ENCODE results near the gene COL8A1. TPM values are rescaled to one million over a fixed set of nuclear protein-coding genes. Genes with fewer than 3 reads are reported as not detected.
"Not testable (repeated sequence)": the region's sequence is repeated elsewhere in the genome, so short reads cannot be mapped to it uniquely, and the experiment has no call there.

Gene COL8A1
- total RNA-seq, 1 experiment from 2014 or later: 0.13 TPM

DNA sequence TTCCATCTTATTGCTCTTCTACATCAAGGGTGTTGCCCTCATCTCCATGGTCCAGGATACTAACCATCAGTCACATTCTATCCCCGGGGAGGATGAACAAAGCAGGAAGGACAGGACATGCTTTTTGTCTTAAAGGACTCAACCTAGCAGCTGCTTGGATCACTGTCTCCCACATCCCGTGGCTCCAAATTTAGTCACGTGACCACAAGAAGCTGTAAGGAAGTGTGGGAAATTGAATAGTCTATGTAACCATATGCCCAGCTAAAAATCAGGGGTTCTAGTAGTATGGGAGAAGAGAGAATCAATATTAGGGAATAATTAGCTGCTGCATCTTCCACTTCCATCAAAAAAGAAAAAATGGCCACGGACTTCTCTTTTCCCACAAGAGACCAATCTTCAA, 161.0 kb downstream of the COL8A1 start:
- no peak for DNase-seq (ENCODE audit: low spot score)

DNA sequence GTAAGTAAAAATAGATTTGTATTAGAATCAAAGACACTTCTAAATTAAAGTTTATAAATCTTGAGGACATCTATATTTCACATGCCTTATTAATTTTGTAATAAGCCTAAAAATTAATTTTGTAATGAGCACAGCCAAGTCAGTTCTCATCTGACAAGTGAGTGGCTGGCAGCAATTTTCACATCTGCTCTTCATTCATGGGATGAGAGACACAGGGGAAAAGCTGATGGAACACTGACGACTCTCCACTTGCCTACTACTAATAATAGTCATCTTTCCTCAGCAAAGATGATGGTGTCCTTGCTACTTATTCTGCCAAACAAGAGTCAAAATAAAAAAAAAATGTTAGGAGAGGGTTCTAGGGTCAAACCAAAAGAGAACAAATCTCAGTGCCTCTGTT, 164.9 kb downstream of the COL8A1 start:
- DNase-seq (ENCODE audit: low spot score): no peak

DNA sequence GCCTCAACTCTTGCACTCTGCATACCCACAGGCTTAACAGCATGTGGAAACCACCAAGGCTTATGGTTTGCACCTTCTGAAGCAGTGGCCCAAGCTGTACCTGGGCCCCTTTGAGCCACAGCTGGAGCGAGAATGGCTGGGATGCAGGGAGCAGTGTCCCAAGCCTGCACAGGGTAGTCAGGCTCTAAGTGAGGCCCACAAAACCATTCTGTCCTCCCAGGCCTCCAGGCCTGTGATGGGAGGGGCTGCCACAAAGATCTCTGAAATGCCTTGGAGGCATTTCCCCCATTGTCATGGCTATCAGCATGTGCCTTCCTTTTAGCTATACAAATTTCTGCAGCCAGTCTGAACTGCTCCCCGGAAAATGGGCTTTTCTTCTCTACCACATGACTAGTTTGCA, 166.8 kb downstream of the COL8A1 start:
- DNase-seq (ENCODE audit: low spot score): no peak

DNA sequence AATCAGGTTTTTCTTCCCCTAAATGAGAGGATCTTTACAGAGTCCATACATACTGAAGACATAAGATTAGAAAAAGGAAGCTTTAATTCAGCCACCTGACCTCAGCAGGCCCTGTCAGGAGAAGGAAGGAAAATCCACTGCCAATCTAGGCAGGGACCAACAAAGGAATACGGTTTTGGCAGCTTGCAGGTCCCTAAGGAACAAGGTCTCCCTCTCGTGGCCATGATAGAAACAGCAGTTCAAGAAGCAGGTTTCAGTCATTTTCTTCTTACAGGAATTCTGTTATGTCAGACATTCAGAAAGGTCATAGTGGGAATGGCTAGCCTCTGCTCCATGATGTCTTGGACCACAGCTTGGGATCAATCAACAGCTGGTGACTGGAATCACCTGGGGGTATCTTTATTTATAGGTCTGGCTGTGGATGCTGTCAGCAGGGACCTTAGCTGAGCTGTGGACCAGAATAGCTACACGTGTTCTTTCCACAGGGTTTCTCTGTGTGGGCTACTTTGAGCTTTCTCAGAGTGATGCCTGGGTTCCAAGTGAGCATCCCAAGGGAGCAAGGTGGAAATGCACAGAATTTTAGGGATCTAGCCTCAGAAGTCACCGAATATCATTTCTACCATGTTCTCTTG, 169.9 kb downstream of the COL8A1 start:
- peak; percentile 89 for DNase-seq (ENCODE audit: low spot score)

DNA sequence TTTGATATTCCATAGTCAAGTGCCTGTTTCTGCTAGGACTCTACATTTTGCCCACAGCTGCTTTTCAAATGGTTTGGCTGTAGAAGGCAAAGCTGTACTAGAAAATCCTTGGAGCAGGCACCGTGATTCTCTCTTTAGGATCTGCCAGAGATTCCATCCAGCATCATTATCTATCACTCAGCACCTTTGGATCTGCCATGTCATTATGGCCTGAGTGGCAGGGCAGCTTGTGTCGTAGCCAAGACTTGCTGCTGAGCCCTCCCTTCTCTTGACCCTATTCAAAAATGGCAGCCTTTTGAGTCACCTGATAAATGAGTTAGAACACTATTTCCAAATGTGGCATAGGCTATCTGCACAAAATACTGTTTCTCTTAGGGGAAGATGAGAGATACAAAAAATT, 171.2 kb downstream of the COL8A1 start:
- no peak for DNase-seq (ENCODE audit: low spot score)

DNA sequence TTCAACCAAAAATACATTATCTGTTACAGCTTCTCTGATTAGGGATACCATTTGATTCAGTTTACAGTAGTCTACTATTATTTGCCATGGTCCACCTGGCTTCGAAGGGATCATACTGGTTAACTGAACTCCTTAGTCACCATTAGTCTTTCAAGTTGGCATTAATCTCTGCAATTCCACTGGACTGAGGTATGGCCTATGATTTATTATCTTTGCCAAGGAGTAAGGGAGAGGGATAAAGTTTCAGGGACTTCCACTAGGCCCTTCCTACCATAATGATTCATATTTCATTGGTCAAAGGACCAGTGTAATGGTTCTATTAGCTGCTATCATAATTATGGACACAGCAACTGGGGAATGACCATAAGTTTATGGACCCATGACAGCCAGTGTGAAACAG, 172.0 kb downstream of the COL8A1 start:
- no peak for DNase-seq (ENCODE audit: low spot score)

DNA sequence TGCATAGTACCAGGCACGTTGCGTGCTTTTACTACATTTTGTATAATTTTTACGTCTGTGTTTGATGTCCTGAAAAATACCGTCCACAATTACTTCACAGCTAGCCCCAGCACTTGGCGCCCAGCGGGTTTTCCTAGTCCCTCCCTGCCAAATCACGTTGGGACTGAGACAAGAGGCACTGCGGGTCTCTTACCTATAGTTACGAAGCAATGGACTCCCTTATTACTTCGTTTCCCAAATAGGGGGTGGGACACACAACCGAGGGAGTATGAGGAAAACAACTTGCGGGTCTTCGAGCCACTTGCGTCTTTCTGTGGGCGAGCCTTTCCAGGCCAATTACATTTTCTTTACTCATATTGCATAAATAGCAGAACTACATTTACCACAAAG, 178.6 kb downstream of the COL8A1 start:
- DNase-seq (ENCODE audit: low spot score): no peak

DNA sequence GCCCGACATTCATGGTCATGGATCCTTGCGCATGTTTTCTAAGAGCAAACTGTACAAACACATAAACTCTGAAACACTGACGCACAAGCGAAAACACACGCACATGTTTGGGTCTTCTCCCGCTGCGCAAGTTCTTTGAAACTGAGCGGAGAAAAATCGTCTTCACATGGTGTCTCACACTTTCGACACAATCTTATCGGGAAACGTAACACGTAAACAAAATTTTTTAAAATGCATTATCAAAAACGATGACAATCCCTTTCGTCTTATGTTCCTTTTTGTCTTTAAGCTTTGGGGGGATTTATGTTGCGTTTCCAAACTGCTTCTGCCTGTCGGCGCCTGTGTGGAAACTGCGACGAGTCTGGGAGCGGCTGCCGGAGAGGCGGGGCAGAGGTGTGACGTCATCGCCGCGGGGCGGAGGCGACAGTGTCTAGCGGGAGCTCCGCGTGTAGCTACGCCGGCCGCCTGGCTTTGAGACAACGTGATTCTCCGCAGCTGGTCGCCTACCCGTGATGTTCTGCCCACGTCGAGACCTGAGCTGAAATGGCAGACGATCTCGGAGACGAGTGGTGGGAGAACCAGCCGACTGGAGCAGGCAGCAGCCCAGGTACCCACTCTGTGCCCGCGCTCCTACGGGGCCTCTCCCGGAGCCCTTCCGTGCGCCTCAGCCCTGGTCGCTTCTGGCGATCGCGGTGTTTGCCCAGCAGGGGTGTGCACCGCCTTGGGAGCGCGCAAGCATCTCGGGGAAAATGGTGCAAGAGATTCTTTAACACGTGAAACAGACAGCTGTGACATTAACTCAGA, 179.2 kb downstream of the COL8A1 start, which contains the start of gene CMSS1:
Gene CMSS1 (plus strand): TSS at position 426 of the 804 bp plus-strand sequence.
- DNase-seq (ENCODE audit: low spot score): peak; percentile 98

DNA sequence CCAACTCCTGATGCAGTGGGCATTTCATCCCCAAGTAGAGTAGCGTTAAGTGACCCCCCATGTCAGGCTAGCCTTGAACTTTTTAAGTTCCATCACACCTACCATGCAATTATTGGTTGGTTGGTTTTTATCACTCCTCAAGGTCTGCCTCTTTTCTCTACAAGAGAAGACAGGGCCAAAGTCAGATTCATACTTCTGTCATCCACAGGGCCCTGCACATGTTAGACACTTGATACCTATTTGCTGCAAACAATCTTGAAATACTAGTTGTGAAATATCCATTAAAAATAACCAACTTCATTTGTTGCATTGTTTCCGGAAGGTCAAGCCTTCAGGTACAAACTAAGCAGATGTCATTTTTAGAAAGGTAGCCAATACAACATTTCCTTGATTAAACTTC, 180.4 kb downstream of the COL8A1 start:
- no peak for DNase-seq (ENCODE audit: low spot score)

DNA sequence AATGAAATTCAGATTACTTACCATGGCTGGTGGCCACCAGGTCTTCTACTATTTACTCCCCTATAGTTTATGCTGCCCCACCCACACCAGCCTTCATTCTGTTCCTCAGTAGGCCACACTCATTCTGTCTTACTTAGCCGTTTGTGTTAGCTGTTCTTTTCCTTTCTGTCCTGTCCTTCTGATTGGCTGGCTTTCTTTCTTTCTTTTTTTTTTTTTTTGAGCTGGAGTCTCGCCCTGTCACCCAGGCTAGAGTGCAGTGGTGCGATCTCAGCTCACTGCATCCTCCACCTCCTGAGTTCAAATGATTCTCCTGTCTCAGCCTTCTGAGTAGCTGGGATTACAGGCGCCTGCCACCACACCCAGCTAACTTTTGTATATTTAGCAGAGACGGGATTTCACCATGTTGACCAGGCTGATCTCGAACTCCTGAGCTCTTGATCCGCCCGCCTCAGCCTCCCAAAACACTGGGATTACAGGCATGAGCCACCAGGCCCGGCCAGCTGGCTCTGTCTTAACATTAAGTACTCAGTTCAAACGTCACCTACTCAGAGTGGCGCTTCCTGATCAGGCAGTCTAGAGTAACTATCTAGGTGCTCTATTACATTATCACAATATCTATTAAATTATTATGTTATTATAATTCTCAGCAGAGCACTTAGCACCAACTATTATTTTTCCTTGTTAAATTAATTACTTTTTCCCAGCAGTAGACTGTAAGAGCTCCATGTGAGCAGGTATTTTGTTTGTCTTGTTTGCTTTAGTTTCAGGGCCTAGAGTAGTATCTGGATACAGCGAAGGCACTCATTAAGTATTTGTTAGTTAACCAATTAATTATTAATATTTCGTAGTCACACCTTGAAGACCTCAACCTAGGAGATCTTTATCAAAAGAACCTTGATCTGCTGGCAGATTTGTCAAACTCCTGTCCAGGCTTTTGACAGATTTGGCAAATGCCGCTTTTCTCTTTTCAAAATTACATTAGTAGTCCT, 185.6 kb downstream of the COL8A1 start:
- peak; percentile 19 for DNase-seq (ENCODE audit: low spot score)

DNA sequence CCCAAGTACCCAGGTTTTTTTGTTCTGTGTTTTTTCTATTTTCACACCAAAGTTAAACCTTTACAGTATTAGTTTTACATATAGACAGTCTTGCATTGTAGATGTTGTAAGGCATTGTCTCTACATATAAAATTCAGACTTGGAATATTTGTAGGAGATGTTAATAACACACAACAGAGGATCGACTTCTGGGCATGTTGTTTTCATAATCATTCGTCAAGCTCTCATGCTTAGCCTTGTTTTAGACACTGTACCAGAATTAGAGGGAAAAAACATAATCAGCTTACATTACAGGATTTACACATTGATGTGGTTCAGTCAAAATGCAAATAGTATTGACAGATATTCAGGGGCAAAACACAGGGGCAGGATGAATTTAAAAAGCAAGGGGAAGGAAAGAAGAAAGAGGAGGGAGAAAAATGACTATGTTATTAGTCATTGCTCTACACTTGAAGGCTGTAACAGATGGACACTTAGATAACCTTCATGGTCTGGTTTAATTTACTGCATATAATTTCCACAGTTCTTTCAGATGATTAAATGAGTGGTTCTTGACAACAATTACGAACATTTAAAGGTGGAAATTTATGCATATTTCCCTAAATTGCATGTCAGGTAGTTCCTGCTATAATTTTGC, 186.7 kb downstream of the COL8A1 start:
- peak; percentile 48 for DNase-seq (ENCODE audit: low spot score)

DNA sequence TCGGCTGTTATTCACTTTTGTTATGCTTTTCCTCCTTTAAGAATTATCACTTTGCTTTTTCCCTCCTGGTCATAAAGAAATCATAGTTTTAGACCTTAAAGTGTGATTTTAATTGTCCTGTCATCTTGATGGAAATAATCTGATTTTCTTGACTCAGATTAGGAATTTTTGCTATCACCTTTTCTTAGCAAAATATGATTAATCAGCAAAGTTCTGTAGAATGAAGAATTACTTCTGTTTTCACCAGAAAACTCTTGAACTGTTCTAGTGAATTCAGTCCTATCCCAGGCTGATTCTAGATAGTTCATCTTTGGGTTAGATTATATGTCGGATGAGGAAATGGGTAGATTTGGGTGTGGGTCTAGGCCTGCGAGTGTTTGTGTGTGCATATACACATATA, 191.4 kb downstream of the COL8A1 start:
- no peak for DNase-seq (ENCODE audit: low spot score)

DNA sequence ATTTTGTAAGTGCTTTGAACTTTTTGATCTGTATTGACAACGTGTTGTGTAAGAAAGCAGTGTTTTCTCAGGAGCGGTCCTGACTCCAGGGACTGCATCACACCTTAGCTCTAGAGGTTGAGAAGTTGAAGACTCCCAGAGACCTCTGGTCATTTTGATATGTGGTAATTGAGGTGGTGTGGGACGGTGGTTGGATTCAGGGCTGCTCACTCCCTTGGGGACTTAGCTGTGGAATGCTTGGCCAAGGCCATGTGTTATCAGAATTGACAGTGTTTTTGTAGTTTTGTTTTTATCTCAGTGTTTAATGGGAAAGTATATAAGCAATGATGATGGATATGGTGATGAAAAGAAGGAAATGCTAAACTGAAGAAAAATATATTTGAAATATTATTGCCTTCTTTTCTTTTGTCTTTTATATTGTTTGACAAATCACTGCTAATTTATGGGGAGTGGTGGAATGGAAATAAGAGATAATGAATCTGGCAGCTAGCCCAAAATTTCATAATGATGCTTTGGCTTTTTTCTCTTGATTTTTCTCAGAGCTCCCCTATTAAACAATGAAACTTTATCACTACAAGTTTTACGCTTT, 195.3 kb downstream of the COL8A1 start:
- no peak for DNase-seq (ENCODE audit: low spot score)

DNA sequence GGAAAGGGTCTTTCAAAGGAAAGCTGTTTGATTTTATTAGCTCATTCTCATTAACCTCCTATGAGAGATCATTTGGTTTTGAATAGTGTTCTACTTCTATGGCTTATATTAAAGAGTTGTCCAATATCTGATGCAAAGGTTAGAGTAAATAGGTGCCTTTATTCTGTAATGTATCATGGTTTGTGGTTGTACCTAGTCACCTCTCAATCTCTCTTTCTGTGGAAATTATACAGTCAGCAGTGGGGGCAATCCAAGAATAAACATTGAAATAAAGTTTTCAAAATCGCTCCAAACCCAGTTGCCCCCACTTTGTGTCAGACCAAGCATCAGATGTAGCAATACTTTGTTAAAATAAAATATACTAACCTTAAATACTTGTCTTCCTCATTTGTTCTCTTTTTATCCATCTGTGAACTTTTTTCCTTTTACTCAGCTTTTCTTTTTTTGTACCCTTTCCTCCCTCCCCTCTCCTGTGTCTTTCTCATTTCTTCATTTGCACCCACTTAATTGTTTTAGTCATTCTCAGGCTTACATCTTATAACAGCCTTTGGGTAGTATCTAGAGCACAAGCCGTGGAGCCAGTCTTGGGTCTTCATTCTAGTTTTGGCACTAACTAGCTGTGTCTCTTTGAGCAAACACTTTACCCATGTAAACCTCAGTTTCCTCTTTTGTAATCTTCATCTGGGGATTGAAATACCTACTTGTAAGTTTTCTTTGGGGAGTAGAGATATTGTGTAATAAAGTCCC, 196.0 kb downstream of the COL8A1 start:
- no peak for DNase-seq (ENCODE audit: low spot score)

DNA sequence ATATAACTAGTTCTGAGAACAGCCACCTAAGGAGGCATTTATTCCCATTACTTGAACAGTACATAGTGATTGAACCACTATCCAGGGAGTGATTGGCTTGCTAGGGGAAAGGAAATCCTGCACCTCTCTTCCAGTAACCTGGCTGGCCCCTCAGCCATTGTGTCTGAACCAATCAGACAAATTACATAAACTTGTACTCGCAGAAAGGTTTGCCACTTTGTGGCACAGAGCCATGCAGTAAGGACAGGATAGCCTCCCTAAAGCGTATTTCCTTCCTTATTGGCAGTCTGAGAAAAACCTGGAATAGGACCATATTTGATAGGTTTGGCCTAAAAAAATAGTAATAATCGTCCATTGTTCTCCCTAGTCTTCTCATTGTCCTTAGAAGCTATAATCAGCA, 198.3 kb downstream of the COL8A1 start:
- no peak for DNase-seq (ENCODE audit: low spot score)

DNA sequence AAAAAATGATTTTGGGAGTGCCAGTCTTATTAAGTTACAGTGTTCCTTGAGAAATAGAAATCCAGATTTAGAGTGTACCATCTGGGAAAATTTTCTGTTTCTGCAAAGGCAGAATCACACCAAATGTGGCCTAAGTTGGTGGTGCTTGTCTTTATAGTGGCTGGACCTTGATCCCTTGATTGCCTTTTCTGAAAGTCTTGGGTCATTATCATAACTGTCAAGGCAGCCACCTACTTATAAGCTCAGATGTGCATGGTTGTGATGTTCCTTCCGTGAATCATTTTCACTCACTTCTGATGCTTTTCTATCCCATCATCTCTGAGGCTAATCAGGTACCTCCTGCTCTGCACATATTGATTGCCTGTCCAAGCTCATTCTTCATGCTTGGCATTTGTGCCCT, 199.3 kb downstream of the COL8A1 start:
- no peak for DNase-seq (ENCODE audit: low spot score)

DNA sequence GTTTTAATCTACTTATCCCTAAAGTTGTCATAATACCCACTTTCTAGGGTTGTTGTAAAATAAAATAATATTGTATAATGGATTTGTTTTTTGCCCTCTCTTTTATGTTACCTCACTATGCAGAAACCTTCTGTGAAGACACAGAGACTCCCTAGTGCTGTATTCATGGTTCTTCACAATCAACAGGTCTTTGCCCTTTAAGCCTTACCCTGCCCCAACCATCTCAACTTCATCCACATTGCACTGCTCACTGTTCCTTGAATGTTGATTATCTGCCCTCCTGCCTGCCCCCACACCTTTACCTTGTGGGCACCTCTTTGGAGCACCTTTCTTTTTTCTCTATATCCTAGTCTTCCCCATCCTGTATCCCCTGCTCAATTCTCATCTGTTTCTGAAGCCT, 200.4 kb downstream of the COL8A1 start:
- DNase-seq (ENCODE audit: low spot score): no peak

DNA sequence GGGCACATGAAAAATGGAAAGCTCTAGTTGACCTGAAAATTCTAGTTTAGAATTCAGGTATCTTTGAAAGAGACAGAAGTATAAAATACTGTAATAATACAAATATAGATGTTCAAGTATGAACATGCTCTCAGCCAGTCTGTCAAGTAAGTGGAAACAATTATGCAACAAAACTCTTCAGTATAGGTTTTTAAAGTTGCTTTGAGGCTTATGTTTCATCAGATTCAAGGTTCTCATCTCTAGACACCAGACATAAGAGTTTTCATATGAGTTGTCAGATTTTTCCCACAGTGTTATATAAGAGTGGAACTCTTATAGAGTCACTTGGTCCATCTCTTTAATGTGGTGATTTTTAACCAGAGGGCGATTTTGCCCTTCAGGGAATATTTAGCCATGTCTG, 201.2 kb downstream of the COL8A1 start:
- no peak for DNase-seq (ENCODE audit: low spot score)

DNA sequence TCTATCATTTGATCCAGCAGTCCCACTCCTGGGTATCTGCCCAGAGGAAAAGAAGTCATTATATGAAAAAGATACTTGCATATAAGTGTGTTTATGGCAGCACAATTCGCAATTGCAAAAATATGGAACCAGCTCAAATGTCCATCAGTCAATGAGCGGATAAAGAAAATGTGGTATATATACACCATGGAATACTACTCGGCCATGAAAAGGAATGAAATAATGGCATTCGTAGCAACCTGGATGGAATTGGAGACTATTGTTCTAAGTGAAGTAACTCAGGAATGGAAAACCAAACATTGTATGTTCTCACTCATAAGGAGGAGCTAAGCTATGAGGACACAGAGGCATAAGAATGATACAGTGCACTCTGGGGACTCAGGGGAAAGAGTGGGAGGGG, 203.6 kb downstream of the COL8A1 start:
- DNase-seq (ENCODE audit: low spot score): not testable (repeated sequence)

DNA sequence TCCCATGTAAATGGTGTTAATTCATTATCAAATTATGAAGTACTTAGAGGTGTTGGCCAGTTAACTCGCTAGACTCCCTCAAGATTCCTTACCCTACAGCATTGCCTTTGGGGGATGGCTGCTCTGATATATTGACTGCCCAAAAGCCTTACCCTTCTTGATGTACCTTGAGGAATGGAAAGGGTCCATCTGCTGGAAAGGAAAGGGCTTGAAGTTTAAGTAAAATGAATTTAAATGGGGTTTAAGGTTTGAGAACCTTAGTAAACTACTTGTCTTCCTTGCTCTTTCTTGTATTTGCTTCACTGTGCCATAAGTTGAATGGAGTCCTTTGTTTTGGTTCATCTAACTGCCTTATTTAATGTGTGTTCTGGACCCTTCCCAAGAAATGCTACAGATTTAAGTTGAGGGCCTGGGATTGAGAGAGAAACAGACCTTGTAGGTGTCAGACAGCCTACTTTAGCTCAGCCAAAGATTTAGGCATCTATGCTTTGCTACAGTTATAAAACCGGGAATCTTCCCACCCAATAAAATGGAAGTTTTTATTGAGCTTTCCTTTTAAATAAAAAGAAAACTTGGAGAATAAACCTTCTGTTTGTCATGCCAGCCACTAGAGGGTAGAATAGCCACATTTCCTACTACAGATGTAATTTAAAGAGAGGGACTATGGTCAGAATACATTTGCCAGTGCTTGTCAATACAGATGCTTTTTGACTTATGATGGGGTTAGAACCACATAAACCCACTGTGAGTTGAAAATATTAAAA, 204.6 kb downstream of the COL8A1 start:
- peak; percentile 75 for DNase-seq (ENCODE audit: low spot score)
